NB4 (cell line): Measurements from ENCODE around the gene DNAH11.

Experiments
- DNase-seq: peaks from one replicate; pipeline ENCODE4 v3.0.0; 2010; ENCODE audit warnings: low read depth
- H3K4me3 ChIP-seq: one replicate; pipeline ENCODE4 v1.5.1; 2011; ENCODE audit warnings: mild to moderate bottlenecking, low read depth, low read length, moderate library complexity
- CTCF ChIP-seq: IDR thresholded peaks from one replicate; pipeline ENCODE4 v1.5.1; 2012; ENCODE audit warnings: low read depth, low read length
- MYC ChIP-seq: IDR thresholded peaks from 2 replicates; pipeline ENCODE4 v1.6.1; 2011; ENCODE audit warnings: low read depth, low read length
- POLR2A ChIP-seq: IDR thresholded peaks from 2 replicates; pipeline ENCODE4 v1.6.1; 2011; ENCODE audit warnings: mild to moderate bottlenecking; ENCODE audit not compliant: insufficient read length; ENCODE audit errors: extremely low read depth
- TF ChIP-seq, protein P1 (sequence below): IDR thresholded peaks from 2 replicates; pipeline ENCODE4 v1.6.1; 2011; ENCODE audit warnings: low read depth, low read length

DNAH11 gene

GRCh38 chr7:21596801-21597200 is 54.0 kb downstream of the DNAH11 start:
- DNase-seq: no peak
- H3K4me3 ChIP-seq: no peak overlapping the region
- TF ChIP-seq, protein P1, sequence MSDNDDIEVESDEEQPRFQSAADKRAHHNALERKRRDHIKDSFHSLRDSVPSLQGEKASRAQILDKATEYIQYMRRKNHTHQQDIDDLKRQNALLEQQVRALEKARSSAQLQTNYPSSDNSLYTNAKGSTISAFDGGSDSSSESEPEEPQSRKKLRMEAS: no peak
- TF ChIP-seq MYC (no peak), CTCF (no peak), POLR2A (no peak)

GRCh38 chr7:21603462-21603861 is 60.6 kb downstream of the DNAH11 start:
- TF ChIP-seq POLR2A: no peak
- TF ChIP-seq MYC: no peak
- no peak for TF ChIP-seq CTCF
- TF ChIP-seq, protein P1: no peak
- no peak overlapping the region for H3K4me3 ChIP-seq
- DNase-seq: no peak

DNA sequence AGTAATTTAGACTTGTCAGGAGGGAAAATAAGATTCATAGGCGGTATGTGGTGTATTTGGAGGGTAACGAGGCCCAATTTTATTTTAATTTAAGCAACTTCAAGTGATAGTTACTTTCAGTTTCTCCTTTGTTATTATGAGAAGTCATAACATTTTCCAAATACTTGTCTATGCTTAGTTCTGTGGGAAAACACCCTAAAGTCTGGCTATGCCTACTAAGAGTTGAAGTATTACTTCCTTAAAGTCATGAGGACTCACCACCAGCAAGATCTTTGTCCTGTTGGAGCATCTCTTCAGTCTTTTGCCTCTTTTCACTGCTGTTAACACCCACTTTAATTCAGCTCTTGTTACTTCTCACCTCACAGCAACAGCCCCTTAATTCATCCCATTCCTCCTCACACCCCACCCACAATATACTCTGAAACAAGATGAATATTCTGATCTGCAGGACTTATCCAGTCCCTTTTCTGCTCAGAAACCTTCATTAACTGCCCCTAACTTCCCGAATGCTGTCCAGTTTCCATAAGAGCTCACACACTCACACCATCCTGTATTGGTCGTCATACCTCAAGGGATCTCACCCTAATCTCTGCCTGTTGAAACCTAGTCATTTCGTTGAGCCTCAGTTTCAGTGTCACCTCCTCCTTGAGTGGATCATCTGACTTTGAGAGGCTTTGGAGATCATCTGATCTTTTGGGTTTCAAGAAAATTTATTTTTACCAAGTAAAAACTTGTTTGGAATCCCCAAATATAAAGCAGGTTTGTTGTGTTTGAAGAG is 61.3 kb downstream of the DNAH11 start:
- DNase-seq: no peak
- no peak overlapping the region for H3K4me3 ChIP-seq
- TF ChIP-seq POLR2A: no peak
- TF ChIP-seq, protein P1: no peak
- TF ChIP-seq CTCF: no peak
- no peak for TF ChIP-seq MYC

GRCh38 chr7:21605008-21605585 is 62.3 kb downstream of the DNAH11 start:
- no peak overlapping the region for H3K4me3 ChIP-seq
- TF ChIP-seq, protein P1: no peak
- no peak for TF ChIP-seq CTCF
- no peak for TF ChIP-seq POLR2A
- no peak for DNase-seq

DNA sequence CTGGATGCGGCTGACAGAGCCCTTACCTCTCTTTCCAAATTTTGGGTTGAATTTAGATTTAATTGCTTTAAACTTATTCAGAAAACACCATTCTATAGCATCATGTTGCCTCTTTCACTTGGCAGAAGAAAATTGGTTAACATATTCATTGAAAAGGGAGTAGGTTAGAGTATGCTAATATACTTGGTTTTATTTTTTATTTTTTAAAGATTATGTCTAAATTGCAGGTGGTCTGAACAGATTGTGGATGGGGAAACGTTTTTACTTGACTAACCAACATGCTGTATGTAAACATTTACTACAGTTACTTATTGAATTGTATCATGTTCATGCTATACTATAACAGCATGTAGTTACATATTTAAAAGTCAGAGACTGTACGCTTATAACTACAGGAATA is 65.6 kb downstream of the DNAH11 start:
- TF ChIP-seq POLR2A: no peak
- no peak for TF ChIP-seq MYC
- TF ChIP-seq, protein P1: no peak
- TF ChIP-seq CTCF: no peak
- H3K4me3 ChIP-seq: no peak overlapping the region
- DNase-seq: no peak

DNA sequence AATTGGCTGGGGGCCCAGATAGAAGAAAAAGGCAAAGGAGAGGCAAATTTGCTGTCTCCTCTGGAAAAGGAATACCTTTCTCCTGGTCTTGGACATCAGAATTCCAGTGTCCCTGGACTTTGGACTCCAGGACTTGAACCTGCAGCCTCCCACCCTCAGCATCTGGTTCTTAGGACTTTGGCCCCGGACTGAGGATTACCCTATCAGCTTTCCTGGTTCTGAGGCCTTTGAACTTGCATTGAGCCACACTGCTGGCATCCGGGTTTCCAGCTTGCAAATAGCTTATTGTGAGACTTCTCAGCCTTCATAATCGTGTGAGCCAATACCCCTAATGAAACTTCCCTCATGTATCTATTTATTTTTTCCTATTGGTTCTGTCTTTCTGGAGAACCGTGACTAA is 68.3 kb downstream of the DNAH11 start:
- no peak for TF ChIP-seq CTCF
- no peak for TF ChIP-seq POLR2A
- no peak for TF ChIP-seq MYC
- TF ChIP-seq, protein P1: no peak
- no peak for DNase-seq
- no peak overlapping the region for H3K4me3 ChIP-seq
